NT2/D1 (cell line): ENCODE data around the gene TEKT3.

Experiments used
- DNase-seq: peaks from one replicate; pipeline ENCODE4 v3.0.0-alpha.2; 2011; ENCODE audit warnings: low read depth, low spot score
- H3K27me3 ChIP-seq: 2 replicates; pipeline ENCODE4 v1.6.0; 2011; ENCODE audit warnings: mild to moderate bottlenecking; ENCODE audit not compliant: insufficient read length, insufficient read depth
- H3K36me3 ChIP-seq: 2 replicates; pipeline ENCODE4 v1.6.1; 2011; ENCODE audit warnings: mild to moderate bottlenecking, low read length, mixed read lengths; ENCODE audit not compliant: insufficient read depth, insufficient read length
- H3K4me1 ChIP-seq: 2 replicates; pipeline ENCODE4 v1.5.1; 2011; ENCODE audit not compliant: insufficient read depth, insufficient read length
- H3K4me3 ChIP-seq: 2 replicates; pipeline ENCODE4 v1.5.1; 2011; ENCODE audit warnings: low read depth; ENCODE audit not compliant: insufficient read length
- H3K9ac ChIP-seq: 2 replicates; pipeline ENCODE4 v1.6.0; 2011; ENCODE audit warnings: low read depth; ENCODE audit not compliant: insufficient read length
- H3K9me3 ChIP-seq: 2 replicates; pipeline ENCODE4 v1.5.1; 2011; ENCODE audit warnings: mild to moderate bottlenecking, low read length; ENCODE audit not compliant: insufficient read depth
- SUZ12 ChIP-seq: IDR thresholded peaks from 2 replicates; pipeline ENCODE4 v1.6.1; 2011; ENCODE audit not compliant: insufficient read length, insufficient read depth; ENCODE audit errors: extremely low read depth
- YY1 ChIP-seq: IDR thresholded peaks from 2 replicates; pipeline ENCODE4 v1.6.1; 2011; ENCODE audit not compliant: insufficient read length, insufficient read depth
- ZNF274 ChIP-seq: IDR thresholded peaks from 2 replicates; pipeline ENCODE4 v1.6.1; 2011; ENCODE audit warnings: mild to moderate bottlenecking, low read depth, low read length

Gene TEKT3

GRCh38 chr17:15311996-15312395 is 29.4 kb downstream of the TEKT3 start:
- H3K4me1 ChIP-seq, result no peaks in the 10 kb centered on the region
- DNase-seq, result no peak
- no peaks in the 10 kb centered on the region for H3K9me3 ChIP-seq
- H3K4me3 ChIP-seq, result no peak overlapping the region
- TF ChIP-seq YY1, result no peak
- no peak for TF ChIP-seq SUZ12
- TF ChIP-seq ZNF274, result no peak
- no peaks in the 10 kb centered on the region for H3K27me3 ChIP-seq
- H3K9ac ChIP-seq, result no peak overlapping the region
- no peaks in the 10 kb centered on the region for H3K36me3 ChIP-seq

- no peak for DNase-seq
- Histone ChIP-seq H3K36me3 (no peaks in the 10 kb centered on the region), H3K4me1 (no peaks in the 10 kb centered on the region), H3K4me3 (no peak overlapping the region), H3K27me3 (no peaks in the 10 kb centered on the region), H3K9ac (no peak overlapping the region), H3K9me3 (no peaks in the 10 kb centered on the region)
- TF ChIP-seq YY1, result no peak
- no peak for TF ChIP-seq ZNF274
- TF ChIP-seq SUZ12, result no peak
Observed at GRCh38 chr17:15309793-15310192, 31.6 kb downstream of the TEKT3 start.

DNA sequence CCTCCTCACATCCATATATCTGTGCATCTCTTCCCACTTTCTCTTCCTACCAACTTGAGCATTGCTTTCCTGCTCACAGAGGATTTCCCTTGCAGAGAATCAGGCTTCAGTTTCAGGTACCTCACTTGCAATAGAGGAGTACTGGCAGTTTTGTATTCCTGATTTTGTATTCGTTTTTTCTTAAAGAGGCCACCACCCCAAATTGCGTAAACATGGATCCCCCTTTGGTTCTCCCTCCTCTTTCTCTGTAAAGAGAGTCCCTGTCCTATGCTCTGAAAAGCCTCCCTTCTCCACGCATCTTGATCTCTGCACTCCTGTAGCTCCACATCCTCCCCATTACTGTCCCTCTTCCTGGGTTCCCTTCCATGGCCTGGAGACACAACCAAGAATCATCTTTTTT is 32.2 kb downstream of the TEKT3 start:
- Histone ChIP-seq H3K27me3 (no peaks in the 10 kb centered on the region), H3K36me3 (no peaks in the 10 kb centered on the region), H3K9ac (no peak overlapping the region), H3K4me1 (no peaks in the 10 kb centered on the region), H3K9me3 (no peaks in the 10 kb centered on the region), H3K4me3 (no peak overlapping the region)
- TF ChIP-seq ZNF274 (no peak), YY1 (no peak), SUZ12 (no peak)
- DNase-seq, result no peak

DNA sequence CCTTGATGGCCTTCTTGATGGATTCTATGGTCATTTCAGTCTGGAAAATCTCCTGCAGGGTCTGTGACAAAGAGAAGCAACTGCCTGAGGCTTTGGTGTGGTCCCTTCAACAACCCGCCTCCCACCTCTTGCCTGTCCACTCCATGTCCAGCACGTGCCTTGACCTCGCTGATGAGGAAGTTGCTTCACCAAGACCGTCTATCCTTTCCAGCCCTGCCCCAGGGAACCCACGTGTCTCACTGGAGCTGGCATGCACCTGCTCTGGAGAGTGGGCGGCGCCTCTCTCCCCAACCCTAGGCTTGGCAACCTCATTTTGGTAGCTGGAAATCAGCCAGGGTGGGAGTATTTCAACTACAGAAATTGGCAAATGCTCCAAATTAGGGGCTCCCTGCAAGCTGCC is 32.6 kb downstream of the TEKT3 start:
- no peak overlapping the region for H3K9ac ChIP-seq
- no peaks in the 10 kb centered on the region for H3K9me3 ChIP-seq
- no peak for DNase-seq

DNA sequence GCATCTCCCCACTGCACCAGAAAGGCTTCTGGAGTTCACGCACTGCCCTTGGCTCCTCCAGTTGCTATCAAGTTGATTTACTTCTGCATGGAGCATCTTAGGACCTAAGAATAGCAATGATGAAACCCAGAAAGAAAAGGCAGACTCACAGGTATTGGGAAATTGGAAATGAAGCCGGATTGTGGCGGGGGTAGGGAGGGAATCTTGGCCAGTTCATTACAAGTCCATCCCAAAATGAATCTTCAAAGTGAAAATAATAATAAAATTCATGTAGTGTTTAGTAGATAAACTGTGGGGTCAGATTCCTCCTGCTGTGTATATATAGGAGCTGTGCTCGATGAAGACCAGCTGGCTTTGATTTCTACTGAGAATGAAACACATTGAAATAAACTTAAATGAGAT is 33.7 kb downstream of the TEKT3 start:
- TF ChIP-seq YY1 (no peak), SUZ12 (no peak), ZNF274 (no peak)
- no peak for DNase-seq
- no peaks in the 10 kb centered on the region for H3K27me3 ChIP-seq
- no peaks in the 10 kb centered on the region for H3K36me3 ChIP-seq
- H3K4me1 ChIP-seq, result no peaks in the 10 kb centered on the region
- no peaks in the 10 kb centered on the region for H3K9me3 ChIP-seq
- no peak overlapping the region for H3K4me3 ChIP-seq
- H3K9ac ChIP-seq, result no peak overlapping the region

More for the DNA sequence above, 32.6 kb downstream of the TEKT3 start:
- no peaks in the 10 kb centered on the region for H3K27me3 ChIP-seq
- no peaks in the 10 kb centered on the region for H3K4me1 ChIP-seq
- TF ChIP-seq SUZ12, result no peak
- no peak for TF ChIP-seq YY1
- TF ChIP-seq ZNF274, result no peak
- no peak overlapping the region for H3K4me3 ChIP-seq
- no peaks in the 10 kb centered on the region for H3K36me3 ChIP-seq

DNA sequence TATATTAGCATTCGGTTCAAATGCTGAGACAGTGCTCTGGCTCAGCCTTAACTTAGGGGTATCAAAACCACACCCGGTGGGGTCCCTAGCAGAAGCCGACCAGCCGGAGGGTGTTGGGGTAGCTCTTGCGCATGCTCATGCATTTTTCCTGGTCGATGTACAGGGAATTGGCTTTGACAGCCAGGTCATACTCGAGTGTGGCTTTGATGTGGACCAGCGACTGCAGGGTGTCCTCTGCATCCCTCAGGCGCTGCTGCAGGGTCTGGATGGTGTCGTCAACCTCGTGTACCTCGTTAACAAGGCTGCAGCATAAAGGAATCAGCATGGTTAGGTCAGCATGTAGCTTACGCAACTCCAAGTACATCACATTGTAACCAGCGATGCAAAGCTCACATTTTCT is 37.5 kb downstream of the TEKT3 start:
- no peak overlapping the region for H3K4me3 ChIP-seq
- no peaks in the 10 kb centered on the region for H3K27me3 ChIP-seq
- TF ChIP-seq YY1 (no peak), ZNF274 (no peak), SUZ12 (no peak)
- H3K9ac ChIP-seq, result no peak overlapping the region
- DNase-seq, result no peak
- no peaks in the 10 kb centered on the region for H3K36me3 ChIP-seq
- no peaks in the 10 kb centered on the region for H3K9me3 ChIP-seq
- no peaks in the 10 kb centered on the region for H3K4me1 ChIP-seq

DNA sequence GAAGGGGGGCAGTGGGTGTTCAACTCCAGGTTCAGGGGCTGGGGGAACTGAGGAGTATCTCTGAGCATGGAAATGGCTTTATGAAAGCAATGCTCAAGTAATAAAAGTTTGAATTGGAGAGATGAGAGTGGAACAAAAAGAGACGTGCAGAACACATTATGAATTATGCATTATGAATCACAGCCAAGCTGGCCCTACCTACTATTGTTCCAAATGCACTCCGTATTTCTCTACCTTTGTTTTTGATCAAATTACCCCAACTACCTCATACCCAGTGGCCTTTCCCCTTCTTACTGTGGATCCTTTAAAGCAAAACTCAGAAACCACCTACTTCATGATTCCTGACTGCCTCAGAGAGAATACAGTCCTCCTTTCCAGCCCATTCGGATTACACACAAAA is 38.1 kb downstream of the TEKT3 start:
- H3K9ac ChIP-seq, result no peak overlapping the region
- H3K36me3 ChIP-seq, result no peaks in the 10 kb centered on the region
- H3K9me3 ChIP-seq, result no peaks in the 10 kb centered on the region
- no peaks in the 10 kb centered on the region for H3K4me1 ChIP-seq
- H3K27me3 ChIP-seq, result no peaks in the 10 kb centered on the region
- TF ChIP-seq SUZ12 (no peak), ZNF274 (no peak), YY1 (no peak)
- DNase-seq, result no peak
- H3K4me3 ChIP-seq, result no peak overlapping the region

DNA sequence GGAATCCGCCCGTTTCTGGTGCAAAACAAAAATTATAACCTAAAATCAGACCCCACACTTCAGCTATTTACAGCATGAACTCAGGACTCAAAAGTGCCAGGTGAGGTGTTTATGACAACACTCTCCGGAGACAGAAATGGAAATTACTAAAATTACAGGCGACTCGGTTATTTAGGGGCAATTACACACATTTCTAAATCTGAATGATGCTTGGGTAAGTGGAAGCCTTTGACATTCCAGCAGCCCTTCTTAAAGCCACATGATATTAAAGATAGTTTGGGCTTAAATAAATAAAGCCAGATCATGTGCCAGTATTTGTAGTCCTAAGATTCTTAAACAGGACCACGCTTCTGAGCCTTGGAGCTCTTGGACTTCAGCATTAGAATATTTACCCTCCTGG is 39.6 kb downstream of the TEKT3 start:
- H3K4me1 ChIP-seq, result no peaks in the 10 kb centered on the region

More for the DNA sequence above, 39.6 kb downstream of the TEKT3 start:
- DNase-seq, result no peak
- TF ChIP-seq YY1, result no peak
- TF ChIP-seq ZNF274, result no peak
- no peak for TF ChIP-seq SUZ12
- Histone ChIP-seq H3K9ac (no peak overlapping the region), H3K4me3 (no peak overlapping the region), H3K9me3 (no peaks in the 10 kb centered on the region), H3K36me3 (no peaks in the 10 kb centered on the region), H3K27me3 (no peaks in the 10 kb centered on the region)
